Caco-2 (cell line): ENCODE measurements around the gene SPACA9. TPM values are rescaled to one million over a fixed set of nuclear protein-coding genes. Genes with fewer than 3 reads are reported as not detected.

Experiments
- Bru-seq: library from RNA; stranded (reverse); fragments of 400-500 nt; gene quantifications from one replicate; lab custom pipeline; 2021; lab: Mats Ljungman, UMichigan
- BruChase-seq, 2 experiments: library from RNA; stranded (reverse); fragments of 400-500 nt; gene quantifications; one replicate each; lab custom pipeline; 2021; lab: Mats Ljungman, UMichigan
- BruUV-seq: library from RNA; stranded (reverse); fragments of 400-500 nt; replicated peaks from 2 replicates; lab custom pipeline; 2021; lab: Mats Ljungman, UMichigan
- CTCF ChIA-PET: fragments of 300-600 bp; sonication (Branson Sonifier 250); formaldehyde crosslinking; loops from one replicate; lab custom pipeline; 2022; ENCODE audit warnings: antibody characterized with exemption; lab: Charles Lee
- POLR2A ChIA-PET: fragments of 300-600 bp; sonication (Branson Sonifier 250); formaldehyde crosslinking; loops from one replicate; lab custom pipeline; 2022; ENCODE audit warnings: antibody characterized with exemption; lab: Charles Lee
- DNase-seq, 2 experiments: peaks; one replicate each; pipeline versions ENCODE4 v3.0.0 to v3.0.0-alpha.2; 2020 to 2022
- H3K27me3 ChIP-seq: replicated peaks from 2 replicates; pipeline ENCODE4 v1.6.0; 2011; ENCODE audit warnings: low read length; ENCODE audit not compliant: control insufficient read depth, insufficient read depth
- H3K36me3 ChIP-seq: 2 replicates; pipeline ENCODE4 v1.5.1; 2011; ENCODE audit warnings: low read length; ENCODE audit not compliant: control insufficient read depth, insufficient read depth
- H3K4me1 ChIP-seq: fragments of 250-450 bp; sonication (Bioruptor Pico); 2 replicates; pipeline ENCODE4 v1.5.1; 2020; ENCODE audit warnings: mild to moderate bottlenecking
- H3K4me3 ChIP-seq: 2 replicates; pipeline ENCODE4 v1.5.1; 2011; ENCODE audit warnings: low read depth, mild to moderate bottlenecking, control low read depth, low read length
- H3K9me3 ChIP-seq: fragments of 250-450 bp; sonication (Bioruptor Pico); 2 replicates; pipeline ENCODE4 v1.5.1; 2020; ENCODE audit warnings: mild to moderate bottlenecking, moderate library complexity
- H3K27ac Mint-ChIP-seq: one replicate; pipeline ENCODE4 v1.8.0; 2022; ENCODE audit warnings: mixed read lengths; ENCODE audit not compliant: unreplicated experiment
- H3K27me3 Mint-ChIP-seq: one replicate; pipeline ENCODE4 v1.8.0; 2022; ENCODE audit warnings: mixed read lengths; ENCODE audit not compliant: insufficient read depth, unreplicated experiment
- H3K36me3 Mint-ChIP-seq: one replicate; pipeline ENCODE4 v1.8.0; 2022; ENCODE audit warnings: mild to moderate bottlenecking, mixed read lengths; ENCODE audit not compliant: insufficient read depth, unreplicated experiment
- H3K4me1 Mint-ChIP-seq: one replicate; pipeline ENCODE4 v1.8.0; 2022; ENCODE audit warnings: low read depth, mixed read lengths; ENCODE audit not compliant: unreplicated experiment
- H3K4me3 Mint-ChIP-seq: one replicate; pipeline ENCODE4 v1.8.0; 2022; ENCODE audit warnings: mild to moderate bottlenecking, moderate library complexity, mixed read lengths; ENCODE audit not compliant: unreplicated experiment
- H3K9me3 Mint-ChIP-seq: one replicate; pipeline ENCODE4 v1.8.0; 2022; ENCODE audit warnings: mixed read lengths; ENCODE audit not compliant: unreplicated experiment
- intact Hi-C: fragments of 100-400 bp; cut with micrococcal nuclease; formaldehyde crosslinking; loops from one replicate; pipeline ENCODE4 v1.10.0; 2022; ENCODE audit not compliant: unreplicated experiment
- long read RNA-seq: library from polyadenylated mRNA; stranded (forward); transcript quantifications from one replicate; pipeline ENCODE4 v2.0.0, GENCODE V29; 2022
- total RNA-seq: library from RNA; stranded (reverse); gene quantifications from 2 replicates; pipeline ENCODE4 v1.2.3, GENCODE V29; 2022
- TF ChIP-seq, protein P1 (sequence below), 2 experiments: fragments of 200-600 bp in 1 of 2; IDR thresholded peaks; 1 replicate in 1 of 2; 2 replicates in 1 of 2; pipeline versions ENCODE4 v1.5.1 to v1.8.0; 2011 to 2022; ENCODE audit warnings: antibody characterized with exemption in 1 of 2, control low read depth in 1 of 2, inconsistent platforms in 1 of 2, low read depth in 1 of 2, low read length in 1 of 2, mild to moderate bottlenecking in 1 of 2, moderate library complexity in 1 of 2; ENCODE audit not compliant: insufficient read depth in 1 of 2, severe bottlenecking in 1 of 2, unreplicated experiment in 1 of 2

The SPACA9 gene
- total RNA-seq (0.64 and 0.74 TPM in 2 replicates), Bru-seq, nascent RNA (percentile 32 among the genes with signal in this experiment), BruChase-seq, experiment 1, labeled RNA remaining after a 2-hour chase (percentile 23 among the genes with signal in this experiment), BruChase-seq, experiment 2, labeled RNA remaining after a 6-hour chase (percentile 27 among the genes with signal in this experiment)
- long read RNA-seq, partial matches to known transcripts = 0 of 2 reads
- long read RNA-seq, other reads (novel, unspliced or antisense) = 0 of 2 reads

GRCh38 chr9:132878695-132879456 lies at the start of gene SPACA9:
Gene SPACA9, plus strand, starts transcription at chr9:132878898. Its CDS starts 5,050 bp downstream, at chr9:132883948.
- Mint-ChIP-seq H3K4me3 (peak within 1 kb of the TSS; percentile 78), H3K4me1 (no peaks in the 10 kb centered on the region), H3K27me3 (no peaks in the 10 kb centered on the region), H3K36me3 (peaks cover 4% of the 10 kb centered on the region), H3K9me3 (no peaks in the 10 kb centered on the region), H3K27ac (peak within 1 kb of the TSS; percentile 73)
- intact Hi-C loops = no loop called here
- TF ChIP-seq, protein P1, sequence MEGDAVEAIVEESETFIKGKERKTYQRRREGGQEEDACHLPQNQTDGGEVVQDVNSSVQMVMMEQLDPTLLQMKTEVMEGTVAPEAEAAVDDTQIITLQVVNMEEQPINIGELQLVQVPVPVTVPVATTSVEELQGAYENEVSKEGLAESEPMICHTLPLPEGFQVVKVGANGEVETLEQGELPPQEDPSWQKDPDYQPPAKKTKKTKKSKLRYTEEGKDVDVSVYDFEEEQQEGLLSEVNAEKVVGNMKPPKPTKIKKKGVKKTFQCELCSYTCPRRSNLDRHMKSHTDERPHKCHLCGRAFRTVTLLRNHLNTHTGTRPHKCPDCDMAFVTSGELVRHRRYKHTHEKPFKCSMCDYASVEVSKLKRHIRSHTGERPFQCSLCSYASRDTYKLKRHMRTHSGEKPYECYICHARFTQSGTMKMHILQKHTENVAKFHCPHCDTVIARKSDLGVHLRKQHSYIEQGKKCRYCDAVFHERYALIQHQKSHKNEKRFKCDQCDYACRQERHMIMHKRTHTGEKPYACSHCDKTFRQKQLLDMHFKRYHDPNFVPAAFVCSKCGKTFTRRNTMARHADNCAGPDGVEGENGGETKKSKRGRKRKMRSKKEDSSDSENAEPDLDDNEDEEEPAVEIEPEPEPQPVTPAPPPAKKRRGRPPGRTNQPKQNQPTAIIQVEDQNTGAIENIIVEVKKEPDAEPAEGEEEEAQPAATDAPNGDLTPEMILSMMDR (IDR thresholded peaks at IDR 0.05; ENCODE audit: insufficient read depth in 1 of 2, low read depth in 1 of 2, low read length in 1 of 2, severe bottlenecking in 1 of 2, unreplicated experiment in 1 of 2) = no peak
- no peaks in the 10 kb centered on the region for H3K4me1 ChIP-seq
- peak; percentile 62 to 69 for DNase-seq
- H3K36me3 ChIP-seq = no peaks in the 10 kb centered on the region
- POLR2A ChIA-PET = interaction anchor here (0.9 kb wide), 1 partner anchor 209 kb away, joined by 5 read pairs; the partner anchor contains the start of genes DDX31 and GTF3C4
- peak within 1 kb of the TSS; percentile 67 for H3K4me3 ChIP-seq
- no peaks in the 10 kb centered on the region for H3K9me3 ChIP-seq
- CTCF ChIA-PET = interaction anchor here (0.6 kb wide), 1 partner anchor 12 kb away, joined by 5 read pairs; no protein-coding TSS in a partner anchor
- no peaks in the 10 kb centered on the region for H3K27me3 ChIP-seq
- BruUV-seq = TSS peak; percentile 33

- Mint-ChIP-seq H3K9me3 (no peaks in the 10 kb centered on the region), H3K4me3 (no peak overlapping the region), H3K27ac (no peak overlapping the region), H3K4me1 (no peaks in the 10 kb centered on the region), H3K27me3 (peaks cover 6% of the 10 kb centered on the region), H3K36me3 (no peaks in the 10 kb centered on the region)
- TF ChIP-seq, protein P1 (IDR thresholded peaks at IDR 0.05; ENCODE audit: insufficient read depth in 1 of 2, low read depth in 1 of 2, low read length in 1 of 2, severe bottlenecking in 1 of 2, unreplicated experiment in 1 of 2) = no peak
- no peak for DNase-seq
- no TSS peak for BruUV-seq
- intact Hi-C loops = no loop called here
- Histone ChIP-seq H3K36me3 (no peaks in the 10 kb centered on the region), H3K4me1 (no peaks in the 10 kb centered on the region), H3K9me3 (no peaks in the 10 kb centered on the region), H3K4me3 (no peak overlapping the region), H3K27me3 (no peaks in the 10 kb centered on the region; the same call in 1 of the 2 replicates)
- CTCF ChIA-PET = interaction anchor here (0.7 kb wide), 1 partner anchor 20 kb away, joined by 4 read pairs; no protein-coding TSS in a partner anchor
- POLR2A ChIA-PET = no interaction called here
These were observed 46.4 kb upstream of the SPACA9 start for GRCh38 chr9:132832171-132832881.
